IMR-90 (cell line): ENCODE data around the gene LONRF3. TPM values are rescaled to one million over a fixed set of nuclear protein-coding genes. Genes with fewer than 3 reads are reported as not detected.

Experiments used
- ATAC-seq: fragments of 200-7000 bp; cut with Tn5 transposase; 2 replicates; pipeline ENCODE4 v1.9.1; 2020; ENCODE audit warnings: low read depth, mild to moderate bottlenecking, moderate library complexity
- BruUV-seq: library from RNA; stranded (reverse); fragments of 400-500 nt; replicated peaks from 2 replicates; lab custom pipeline; 2021; lab: Mats Ljungman, UMichigan
- CTCF ChIA-PET: fragments of 300-600 bp; formaldehyde crosslinking; extraction: SDS; loops from one replicate; lab custom pipeline; 2021; ENCODE audit warnings: antibody characterized with exemption; lab: Yijun Ruan, JAX
- POLR2A ChIA-PET: fragments of 300-600 bp; sonication (Branson Sonifier 250); formaldehyde crosslinking; loops from one replicate; lab custom pipeline; 2022; ENCODE audit warnings: antibody characterized with exemption; ENCODE audit not compliant: unreplicated experiment; lab: Charles Lee
- DNase-seq: peaks from one replicate; pipeline ENCODE4 v3.0.0; 2013
- H2AFZ ChIP-seq: replicated peaks from 2 replicates; pipeline ENCODE3; 2013; ENCODE audit warnings: low read length, mild to moderate bottlenecking; ENCODE audit not compliant: poor library complexity
- H2AK5ac ChIP-seq: 2 replicates; pipeline ENCODE4 v1.6.1; 2013; ENCODE audit warnings: low read depth, low read length, inconsistent platforms
- H2AK9ac ChIP-seq: replicated peaks from 2 replicates; pipeline ENCODE3; 2013; ENCODE audit warnings: mild to moderate bottlenecking, low read depth, low read length, moderate library complexity; ENCODE audit not compliant: poor library complexity
- H2BK120ac ChIP-seq: 2 replicates; pipeline ENCODE4 v1.6.1; 2013; ENCODE audit warnings: low read depth, low read length, inconsistent platforms
- H2BK15ac ChIP-seq: 3 replicates; pipeline ENCODE4 v1.6.1; 2013; ENCODE audit warnings: low read depth, low read length, inconsistent platforms
- H2BK20ac ChIP-seq: 2 replicates; pipeline ENCODE4 v1.6.1; 2013; ENCODE audit warnings: low read depth, mild to moderate bottlenecking, inconsistent platforms, low read length, moderate library complexity
- H2BK5ac ChIP-seq: 2 replicates; pipeline ENCODE4 v1.6.1; 2013; ENCODE audit warnings: mild to moderate bottlenecking, low read depth, low read length, inconsistent platforms; ENCODE audit not compliant: poor library complexity, severe bottlenecking
- H3K14ac ChIP-seq: replicated peaks from 2 replicates; pipeline ENCODE4 v1.6.1; 2013; ENCODE audit warnings: low read depth, low read length, inconsistent platforms
- H3K18ac ChIP-seq: 2 replicates; pipeline ENCODE4 v1.6.1; 2013; ENCODE audit warnings: low read depth, low read length, control low read depth
- H3K23ac ChIP-seq: 2 replicates; pipeline ENCODE4 v1.6.1; 2013; ENCODE audit warnings: low read depth, low read length, inconsistent platforms
- H3K27ac ChIP-seq: 2 replicates; pipeline ENCODE4 v1.5.1; 2013; ENCODE audit warnings: mild to moderate bottlenecking, control low read depth, low read length; ENCODE audit not compliant: insufficient read depth
- H3K27me3 ChIP-seq: 2 replicates; pipeline ENCODE4 v1.6.1; 2013; ENCODE audit warnings: low read length; ENCODE audit not compliant: control insufficient read depth, insufficient read depth
- H3K36me3 ChIP-seq: 2 replicates; pipeline ENCODE4 v1.6.1; 2013; ENCODE audit warnings: low read length, mixed read lengths; ENCODE audit not compliant: control insufficient read depth, insufficient read depth
- H3K4ac ChIP-seq: 2 replicates; pipeline ENCODE4 v1.6.1; 2013; ENCODE audit warnings: low read depth, low read length, inconsistent platforms
- H3K4me1 ChIP-seq: 2 replicates; pipeline ENCODE4 v1.6.1; 2013; ENCODE audit warnings: low read length, mixed read lengths; ENCODE audit not compliant: control insufficient read depth, insufficient read depth
- H3K4me2 ChIP-seq: 2 replicates; pipeline ENCODE4 v1.6.1; 2013; ENCODE audit warnings: low read depth, mild to moderate bottlenecking, control low read depth, low read length, moderate library complexity
- H3K4me3 ChIP-seq: 2 replicates; pipeline ENCODE4 v1.5.1; 2013; ENCODE audit warnings: low read depth, mild to moderate bottlenecking, control low read depth, low read length, moderate library complexity; ENCODE audit not compliant: insufficient read depth
- H3K56ac ChIP-seq: 2 replicates; pipeline ENCODE4 v1.6.1; 2013; ENCODE audit warnings: low read length, inconsistent platforms; ENCODE audit not compliant: insufficient read depth; ENCODE audit errors: extremely low read depth
- H3K79me1 ChIP-seq, 2 experiments: 2 replicates each; pipeline ENCODE4 v1.6.1; 2013; ENCODE audit warnings: low read length in 2 of 2, inconsistent platforms in 1 of 2, low read depth in 1 of 2
- H3K9ac ChIP-seq: 2 replicates; pipeline ENCODE4 v1.6.1; 2013; ENCODE audit warnings: low read depth, low read length, control low read depth
- H3K9me1 ChIP-seq: 2 replicates; pipeline ENCODE4 v1.6.1; 2013; ENCODE audit warnings: low read length, inconsistent platforms; ENCODE audit not compliant: insufficient read depth
- H3K9me3 ChIP-seq: 2 replicates; pipeline ENCODE4 v1.6.1; 2013; ENCODE audit warnings: low read length; ENCODE audit not compliant: control insufficient read depth, insufficient read depth
- H4K20me1 ChIP-seq: 2 replicates; pipeline ENCODE4 v1.6.1; 2013; ENCODE audit warnings: low read length, inconsistent platforms; ENCODE audit not compliant: insufficient read depth
- H4K5ac ChIP-seq: 2 replicates; pipeline ENCODE4 v1.6.1; 2013; ENCODE audit warnings: mild to moderate bottlenecking, low read depth, low read length, control low read depth
- H4K8ac ChIP-seq, 2 experiments: 2 replicates each; pipeline ENCODE4 v1.6.1; 2013; ENCODE audit warnings: low read depth in 2 of 2, low read length in 2 of 2, control low read depth in 1 of 2, inconsistent platforms in 1 of 2
- H4K91ac ChIP-seq: 2 replicates; pipeline ENCODE4 v1.6.1; 2013; ENCODE audit warnings: low read depth, low read length, inconsistent platforms; ENCODE audit not compliant: insufficient read depth
- CEBPB ChIP-seq: IDR thresholded peaks from 2 replicates; pipeline ENCODE4 v1.6.1; 2012; ENCODE audit warnings: low read depth, low read length, improper control_type of control experiment
- FOS ChIP-seq: fragments of 150-350 bp; IDR thresholded peaks from 2 replicates; pipeline ENCODE4 v1.6.1; 2016; ENCODE audit warnings: low read depth, low read length
- MXI1 ChIP-seq: IDR thresholded peaks from 2 replicates; pipeline ENCODE4 v1.6.1; 2012; ENCODE audit warnings: low read depth, mild to moderate bottlenecking, low read length, moderate library complexity, borderline replicate concordance
- POLR2A ChIP-seq: IDR thresholded peaks from 2 replicates; pipeline ENCODE4 v1.6.1; 2012; ENCODE audit warnings: mild to moderate bottlenecking, low read depth, low read length
- RAD21 ChIP-seq: IDR thresholded peaks from 2 replicates; pipeline ENCODE4 v1.6.1; 2012; ENCODE audit warnings: low read length, improper control_type of control experiment
- SMC3 ChIP-seq: fragments of 150-350 bp; IDR thresholded peaks from 2 replicates; pipeline ENCODE4 v1.6.1; 2016; ENCODE audit warnings: low read depth, mild to moderate bottlenecking, antibody characterized with exemption, low read length, moderate library complexity
- WGBS, 2 experiments: methylation state at CpG; one replicate each; pipeline versions ENCODE4 v1.1.5 to v1.1.7; 2013; ENCODE audit warnings: missing lambda C conversion rate in 2 of 2; ENCODE audit not compliant: insufficient read length in 1 of 2; ENCODE audit errors: extremely low coverage in 2 of 2; 5-methylcytosine and 5-hydroxymethylcytosine counted together
- dilution Hi-C: fragments of 300-500 bp; cut with HindIII; formaldehyde crosslinking; loops from one replicate; pipeline ENCODE4 v1.14.3; 2018; ENCODE audit warnings: low sequenced_read_pairs; ENCODE audit not compliant: unreplicated experiment
- in situ Hi-C: fragments of 300-500 bp; cut with MboI; formaldehyde crosslinking; loops from 3 replicates; pipeline ENCODE4 v1.14.3; 2019; ENCODE audit warnings: low sequenced_read_pairs, inconsistent platforms, mixed read lengths
- intact Hi-C: fragments of 100-400 bp; cut with micrococcal nuclease; formaldehyde crosslinking; loops from 2 replicates; pipeline ENCODE4 v1.10.0; 2022
- polyA plus RNA-seq, 3 experiments: library from polyadenylated mRNA; depleted of rRNA; stranded (reverse); fragments of >200 nt; gene quantifications; 2 replicates each; pipeline ENCODE4 v1.2.3, GENCODE V29; 2012; ENCODE audit warnings: low replicate concordance in 1 of 3
- total RNA-seq: library from RNA; depleted of rRNA; stranded (reverse); fragments of >200 nt; gene quantifications from 2 replicates; pipeline ENCODE4 v1.2.3, GENCODE V29; 2012
- TF ChIP-seq, protein P1 (sequence below): conservative IDR thresholded peaks from 2 replicates; pipeline ENCODE4 v1.5.1; 2012; ENCODE audit warnings: mild to moderate bottlenecking, low read depth, low read length, improper control_type of control experiment

Gene LONRF3
- total and polyA plus RNA-seq, 2 of the 4 experiments (the other 2 are of a cell fraction), result not detected

DNA sequence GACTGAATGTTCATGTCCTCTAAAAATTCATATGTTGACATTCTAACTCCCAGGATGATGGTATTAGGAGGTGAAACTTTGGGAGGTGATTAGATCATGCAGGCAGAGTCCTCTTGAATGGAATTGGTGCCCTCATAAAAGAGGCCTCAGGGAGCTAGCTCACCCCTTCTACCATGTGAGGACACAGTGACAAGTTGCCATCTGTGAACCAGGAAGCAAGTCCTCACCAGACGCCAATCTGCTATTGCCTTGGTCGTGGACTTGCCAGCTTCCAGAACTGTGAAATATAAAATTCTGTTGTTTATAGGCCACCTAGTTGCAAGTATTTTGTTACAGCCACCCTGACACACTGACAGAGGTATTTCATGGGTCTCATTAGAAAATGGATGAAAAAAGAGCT lies 28.5 kb upstream of the LONRF3 start:
- ChIA-PET POLR2A (no interaction called here), CTCF (no interaction called here)
- H4K5ac ChIP-seq, result no peak overlapping the region
- H3K27ac ChIP-seq, result no peak overlapping the region
- no peak overlapping the region for H3K9ac ChIP-seq
- BruUV-seq, result no TSS peak
- no peaks in the 10 kb centered on the region for H3K79me1 ChIP-seq
- TF ChIP-seq CEBPB (no peak), RAD21 (no peak), SMC3 (no peak), FOS (no peak), POLR2A (no peak), MXI1 (no peak)
- TF ChIP-seq, protein P1, sequence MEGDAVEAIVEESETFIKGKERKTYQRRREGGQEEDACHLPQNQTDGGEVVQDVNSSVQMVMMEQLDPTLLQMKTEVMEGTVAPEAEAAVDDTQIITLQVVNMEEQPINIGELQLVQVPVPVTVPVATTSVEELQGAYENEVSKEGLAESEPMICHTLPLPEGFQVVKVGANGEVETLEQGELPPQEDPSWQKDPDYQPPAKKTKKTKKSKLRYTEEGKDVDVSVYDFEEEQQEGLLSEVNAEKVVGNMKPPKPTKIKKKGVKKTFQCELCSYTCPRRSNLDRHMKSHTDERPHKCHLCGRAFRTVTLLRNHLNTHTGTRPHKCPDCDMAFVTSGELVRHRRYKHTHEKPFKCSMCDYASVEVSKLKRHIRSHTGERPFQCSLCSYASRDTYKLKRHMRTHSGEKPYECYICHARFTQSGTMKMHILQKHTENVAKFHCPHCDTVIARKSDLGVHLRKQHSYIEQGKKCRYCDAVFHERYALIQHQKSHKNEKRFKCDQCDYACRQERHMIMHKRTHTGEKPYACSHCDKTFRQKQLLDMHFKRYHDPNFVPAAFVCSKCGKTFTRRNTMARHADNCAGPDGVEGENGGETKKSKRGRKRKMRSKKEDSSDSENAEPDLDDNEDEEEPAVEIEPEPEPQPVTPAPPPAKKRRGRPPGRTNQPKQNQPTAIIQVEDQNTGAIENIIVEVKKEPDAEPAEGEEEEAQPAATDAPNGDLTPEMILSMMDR, result no peak
- no peak overlapping the region for H2BK5ac ChIP-seq
- no peak overlapping the region for H3K4me3 ChIP-seq
- no peaks in the 10 kb centered on the region for H3K36me3 ChIP-seq
- H2AK9ac ChIP-seq, result no peak overlapping the region
- no peak overlapping the region for H2BK120ac ChIP-seq
- no peak overlapping the region for H3K14ac ChIP-seq
- H2AK5ac ChIP-seq, result no peak overlapping the region
- H4K20me1 ChIP-seq, result no peaks in the 10 kb centered on the region
- ATAC-seq (no peak), DNase-seq (no peak)
- no peak overlapping the region for H3K4ac ChIP-seq
- H3K27me3 ChIP-seq, result 0 out of 2 replicates have a peak, but pooled peaks cover 2% of the 10 kb centered on the region
- no peak overlapping the region for H2BK15ac ChIP-seq
- no peak overlapping the region for H4K91ac ChIP-seq
- no peak overlapping the region for H4K8ac ChIP-seq
- intact Hi-C loops, result no loop called here
- no peaks in the 10 kb centered on the region for H3K9me3 ChIP-seq
- no peak overlapping the region for H3K18ac ChIP-seq
- no peak overlapping the region for H2AFZ ChIP-seq
- H3K56ac ChIP-seq, result no peak overlapping the region
- H3K4me2 ChIP-seq, result no peak overlapping the region
- no CpG with 5 or more reads among the region's 2 CpGs for WGBS, 2 experiments
- H3K9me1 ChIP-seq, result no peaks in the 10 kb centered on the region
- no peak overlapping the region for H3K23ac ChIP-seq
- no peak overlapping the region for H2BK20ac ChIP-seq
- in situ Hi-C loops, result no loop called here
- H3K4me1 ChIP-seq, result no peaks in the 10 kb centered on the region
- dilution Hi-C loops, result no loop called here
